ENCODE measurements around the gene APOB.

DNA sequence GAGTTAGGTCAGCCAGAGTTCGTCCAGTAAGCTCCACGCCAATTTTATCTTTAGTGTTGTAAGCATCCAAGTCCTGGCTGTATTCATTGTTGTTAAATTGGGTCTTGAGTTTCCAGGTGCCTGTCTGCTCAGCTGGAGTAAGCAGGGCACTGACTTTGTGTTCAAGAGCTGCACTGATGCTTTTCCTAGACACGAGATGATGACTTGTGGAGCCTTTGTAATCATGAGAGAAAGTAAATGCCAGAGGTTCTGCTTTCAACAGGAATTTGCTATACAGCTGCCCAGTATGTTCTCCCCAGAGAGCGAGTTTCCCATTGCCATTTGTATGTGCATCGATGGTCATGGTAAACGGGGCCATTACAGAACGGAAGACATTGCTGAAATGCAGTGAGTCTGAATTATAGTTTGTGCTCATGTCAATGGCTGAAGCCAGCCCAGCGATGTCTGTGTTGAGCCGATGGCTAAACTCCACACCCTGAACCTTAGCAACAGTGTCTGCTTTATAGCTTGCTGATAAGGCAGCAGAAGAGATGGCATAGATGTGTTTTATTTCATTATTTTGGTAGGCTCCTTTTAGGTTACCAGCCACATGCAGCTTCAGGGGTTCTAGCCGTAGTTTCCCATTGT lies 32.9 kb downstream of the APOB start:
- TF ChIP-seq, protein P1, sequence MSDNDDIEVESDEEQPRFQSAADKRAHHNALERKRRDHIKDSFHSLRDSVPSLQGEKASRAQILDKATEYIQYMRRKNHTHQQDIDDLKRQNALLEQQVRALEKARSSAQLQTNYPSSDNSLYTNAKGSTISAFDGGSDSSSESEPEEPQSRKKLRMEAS (IDR thresholded peaks at IDR 0.05) = no peak
- TF ChIP-seq FOXM1 (CRISPR knock-in tag; IDR thresholded peaks at IDR 0.05) = no peak

Data from HepG2 (cell line).